GM21390 (cell line): Measurements from ENCODE around the gene CRLF1.
"Not testable (repeated sequence)": the region's sequence is repeated elsewhere in the genome, so short reads cannot be mapped to it uniquely, and the experiment has no call there.

Experiments
- ATAC-seq: cut with Tn5 transposase; IDR thresholded peaks from one replicate; pipeline ENCODE4 v1.9.1; 2021; ENCODE audit not compliant: unreplicated experiment

The CRLF1 gene

DNA sequence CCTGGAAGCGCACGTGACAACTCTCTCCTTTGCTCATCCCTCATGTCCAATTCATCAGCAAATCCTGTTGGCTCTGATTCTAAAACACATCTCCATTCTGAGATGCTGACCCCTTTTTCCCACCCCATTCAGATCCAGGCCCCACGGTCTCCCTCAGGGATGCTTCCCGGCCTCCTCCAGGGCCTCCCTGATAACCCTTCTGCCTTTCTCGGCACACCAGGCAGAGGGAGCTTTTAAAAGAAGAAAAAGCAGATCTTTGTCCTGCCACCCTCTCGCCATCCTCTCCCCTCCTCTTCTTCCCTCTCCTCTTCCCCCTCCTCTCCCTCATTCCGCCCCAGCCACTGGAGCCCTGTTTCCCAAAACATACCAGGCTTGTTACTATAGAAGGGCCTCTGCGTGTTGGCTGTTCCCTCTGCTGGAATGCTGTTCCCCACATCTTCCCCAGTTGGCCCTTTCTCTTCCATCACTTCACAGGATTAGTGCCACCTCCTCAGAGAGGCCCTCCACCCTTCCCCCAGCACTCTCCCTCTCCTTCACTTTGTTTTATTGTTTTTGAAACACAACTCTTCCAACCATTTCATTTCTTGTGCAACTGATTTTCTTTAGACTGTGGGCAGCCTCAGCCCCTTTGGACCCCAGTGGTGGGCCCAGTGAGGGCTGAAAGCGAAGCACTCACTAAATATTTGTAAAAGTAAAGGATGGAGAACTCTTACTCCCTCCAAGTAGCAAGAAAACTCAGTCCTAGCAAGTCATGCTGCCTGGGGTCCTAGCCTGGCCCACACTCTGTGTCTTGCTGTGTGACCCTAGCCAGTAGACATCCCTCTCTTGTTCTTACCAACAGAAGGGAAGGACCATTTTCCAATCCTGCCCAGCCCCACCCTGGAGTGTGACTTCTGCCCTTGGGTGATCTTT lies 2.5 kb upstream of the CRLF1 start:
- no peak for ATAC-seq

DNA sequence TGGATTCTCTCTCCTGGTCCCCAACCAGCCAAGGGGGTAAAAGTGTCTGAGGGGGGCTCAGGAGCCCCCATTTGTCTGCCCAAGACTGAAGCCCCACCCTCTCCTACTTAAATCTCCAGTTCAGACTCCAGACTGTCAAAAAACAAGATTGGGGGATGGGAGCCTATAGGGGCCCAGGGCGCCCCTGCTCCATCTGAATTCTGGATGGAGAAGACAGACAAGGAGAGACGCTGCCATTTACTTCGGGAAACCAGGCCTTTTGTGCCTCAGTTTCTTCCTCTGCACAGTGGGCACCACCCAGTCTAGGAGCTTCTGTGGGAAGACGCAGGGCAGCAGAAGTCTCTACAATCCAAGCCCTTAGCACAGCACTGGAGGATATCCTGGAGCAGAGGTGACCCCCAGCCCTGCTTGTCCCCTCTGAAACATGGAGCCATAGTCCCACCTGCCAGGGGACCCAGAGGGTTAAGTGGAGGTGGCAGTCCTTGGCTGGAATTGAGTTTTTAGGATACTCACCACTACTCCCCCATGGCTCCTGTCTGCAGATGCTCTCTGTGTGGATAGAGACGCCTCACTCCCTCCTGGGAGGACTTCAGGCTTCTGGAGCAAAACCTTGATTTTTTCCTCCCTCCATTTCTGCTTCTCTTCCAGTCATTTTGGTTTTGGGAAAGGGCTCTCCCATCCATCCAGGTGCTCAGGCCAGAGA lies 1.7 kb upstream of the CRLF1 start:
- no peak for ATAC-seq

DNA sequence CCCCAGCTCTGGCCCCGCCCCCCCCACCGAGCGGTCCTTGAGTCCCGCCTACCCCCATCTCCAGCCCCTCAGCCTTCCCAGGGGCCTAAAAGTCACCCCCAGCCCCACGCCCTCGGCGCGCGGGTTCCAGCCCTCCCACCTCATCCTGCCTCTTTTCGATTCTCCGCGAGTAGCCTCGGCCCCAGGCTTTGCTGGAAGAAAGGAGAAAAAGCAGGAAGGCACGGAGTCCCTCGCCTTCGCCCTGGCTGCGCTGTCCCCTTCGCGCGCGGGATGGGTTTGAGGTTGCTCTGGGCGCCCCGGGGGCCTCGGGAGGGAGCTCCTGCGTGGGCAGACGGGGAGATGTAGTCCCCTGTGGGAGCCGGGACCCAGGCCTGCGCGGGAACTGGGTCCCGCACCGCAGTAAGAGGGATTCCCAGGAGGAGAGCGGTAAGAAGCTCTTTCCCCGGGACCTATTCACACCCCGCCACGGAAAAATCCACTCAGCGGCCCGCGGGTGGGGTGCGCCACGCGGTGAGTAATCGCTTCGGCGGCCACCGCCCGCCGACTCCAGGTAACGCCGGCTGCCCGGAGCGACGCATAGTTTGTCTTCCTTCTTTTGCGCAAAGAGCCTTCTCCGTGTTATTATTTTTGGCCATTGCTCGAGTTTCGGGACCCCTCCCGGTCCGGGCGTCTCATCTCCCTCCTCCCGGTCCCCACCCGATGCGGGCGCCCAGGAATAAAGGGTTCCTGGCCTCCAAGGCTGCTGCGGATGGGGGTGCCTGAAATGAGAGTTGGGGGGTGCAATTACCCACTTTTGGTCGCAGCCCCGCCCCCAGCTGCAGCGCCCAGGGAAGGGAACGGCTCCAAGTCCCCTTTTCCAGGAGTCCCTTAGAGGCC lies 865 bp upstream of the CRLF1 start:
- no peak for ATAC-seq

DNA sequence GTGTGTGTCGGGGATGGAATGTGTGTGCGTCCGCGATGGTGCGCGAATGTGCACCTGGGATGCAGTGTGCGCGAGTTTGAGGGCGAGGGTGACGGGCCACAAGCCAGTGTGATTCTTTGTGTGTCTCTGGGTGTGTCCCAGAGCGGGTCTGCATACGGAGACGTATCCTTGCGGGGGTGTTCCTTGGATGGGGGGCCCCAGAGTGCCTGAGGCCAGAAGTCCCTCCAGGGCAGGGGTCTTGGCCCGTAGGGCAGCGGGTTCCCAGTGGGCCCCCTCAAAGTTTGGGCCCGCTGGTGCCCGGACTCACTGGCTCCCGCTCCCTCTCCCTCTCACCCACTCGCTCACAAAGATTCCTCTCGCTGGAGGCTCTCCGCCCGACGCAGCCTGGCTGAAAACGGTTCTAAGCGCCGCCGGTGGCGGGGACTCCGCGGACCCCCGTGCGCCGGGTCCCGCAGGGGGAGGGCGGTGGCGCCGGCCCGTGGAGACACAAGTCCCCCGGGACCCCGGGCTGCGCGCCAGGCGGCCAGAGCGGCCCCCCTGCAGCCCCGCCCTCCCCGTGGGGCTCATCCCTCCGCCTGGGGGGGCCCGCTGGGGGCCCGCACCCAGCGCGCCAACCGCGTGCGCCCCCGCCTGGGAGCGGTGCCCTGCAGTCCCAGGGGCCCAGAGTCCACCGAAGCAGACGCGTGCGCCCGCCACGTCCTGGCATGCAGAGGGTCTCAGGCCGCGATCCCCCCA lies 886 bp downstream of the CRLF1 start:
- ATAC-seq = no peak

DNA sequence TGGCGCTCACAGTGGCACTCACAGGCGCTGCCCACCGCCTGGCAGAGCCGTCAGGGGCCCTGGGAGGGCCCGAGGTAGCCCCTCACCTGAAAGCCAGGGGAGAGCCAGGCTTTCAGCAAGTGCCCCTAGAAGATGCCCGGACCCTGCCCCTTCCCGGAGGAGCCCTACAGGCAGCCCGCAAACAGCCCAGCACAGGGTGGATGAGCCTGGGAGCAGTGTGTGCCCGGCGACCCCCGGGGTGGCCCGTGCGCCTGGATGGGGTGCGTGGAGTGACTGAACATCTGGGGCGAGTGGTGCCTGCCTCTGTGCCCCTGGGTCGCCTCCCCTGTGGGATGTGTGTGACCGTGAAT lies 1.4 kb downstream of the CRLF1 start:
- ATAC-seq = no peak

DNA sequence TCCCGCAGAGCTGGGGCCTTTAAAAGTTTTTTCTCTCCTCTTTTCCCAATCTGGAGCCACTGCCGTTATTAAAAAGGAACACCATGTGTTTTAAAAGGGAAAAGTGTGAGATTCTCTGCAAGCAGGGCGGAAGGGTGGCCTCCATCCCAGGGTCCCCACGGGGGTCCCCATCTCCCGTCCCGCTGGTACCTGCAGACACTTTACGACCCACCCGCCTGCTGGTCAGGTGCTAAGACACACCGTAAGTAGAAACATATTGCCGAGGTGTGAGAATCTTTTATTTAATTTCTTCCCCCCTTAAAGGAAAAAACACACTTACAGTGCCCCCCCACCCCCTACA lies 1.8 kb downstream of the CRLF1 start:
- no peak for ATAC-seq

DNA sequence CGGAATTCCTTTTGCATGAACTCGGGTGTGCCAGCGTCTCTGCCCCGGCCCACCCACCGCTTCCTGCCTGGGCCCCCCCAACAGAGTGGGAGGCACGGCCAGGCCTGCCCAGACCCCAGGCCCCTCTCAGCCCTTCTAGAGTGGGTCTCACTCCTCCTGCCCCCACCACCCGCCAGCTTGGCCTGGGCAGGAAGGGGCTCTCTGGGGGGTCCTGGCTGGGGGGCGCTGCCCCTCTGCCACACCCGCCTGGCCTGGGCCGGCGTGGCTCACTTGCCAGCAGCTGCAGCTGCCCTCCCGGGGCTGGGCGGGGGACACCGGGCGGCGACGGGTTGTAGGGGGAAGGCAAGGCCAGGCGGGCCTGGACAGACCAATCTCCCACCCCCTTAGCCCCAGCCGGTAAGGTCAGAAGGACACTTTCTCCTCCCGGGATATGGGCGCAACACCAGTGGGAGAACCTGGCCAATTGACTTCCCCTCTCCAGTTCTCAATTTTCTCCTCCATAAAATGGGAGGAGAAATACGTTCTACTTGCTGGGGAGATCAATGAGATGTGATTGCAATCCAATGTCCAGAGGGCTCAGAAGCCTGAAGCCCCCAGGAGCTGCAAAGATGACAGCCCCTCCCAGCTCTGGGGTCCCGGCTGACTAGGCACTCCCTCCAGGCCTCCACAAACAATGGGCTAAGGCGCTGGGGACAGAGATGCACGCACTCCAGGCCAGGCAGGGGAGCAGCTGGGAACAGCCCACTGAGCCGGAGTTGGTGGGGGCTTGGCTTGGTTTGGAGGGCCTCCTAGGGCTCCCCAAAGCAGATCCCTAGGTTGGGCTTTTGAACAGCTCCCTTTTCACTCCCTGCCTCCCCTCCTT lies 2.4 kb downstream of the CRLF1 start:
- ATAC-seq = no peak

DNA sequence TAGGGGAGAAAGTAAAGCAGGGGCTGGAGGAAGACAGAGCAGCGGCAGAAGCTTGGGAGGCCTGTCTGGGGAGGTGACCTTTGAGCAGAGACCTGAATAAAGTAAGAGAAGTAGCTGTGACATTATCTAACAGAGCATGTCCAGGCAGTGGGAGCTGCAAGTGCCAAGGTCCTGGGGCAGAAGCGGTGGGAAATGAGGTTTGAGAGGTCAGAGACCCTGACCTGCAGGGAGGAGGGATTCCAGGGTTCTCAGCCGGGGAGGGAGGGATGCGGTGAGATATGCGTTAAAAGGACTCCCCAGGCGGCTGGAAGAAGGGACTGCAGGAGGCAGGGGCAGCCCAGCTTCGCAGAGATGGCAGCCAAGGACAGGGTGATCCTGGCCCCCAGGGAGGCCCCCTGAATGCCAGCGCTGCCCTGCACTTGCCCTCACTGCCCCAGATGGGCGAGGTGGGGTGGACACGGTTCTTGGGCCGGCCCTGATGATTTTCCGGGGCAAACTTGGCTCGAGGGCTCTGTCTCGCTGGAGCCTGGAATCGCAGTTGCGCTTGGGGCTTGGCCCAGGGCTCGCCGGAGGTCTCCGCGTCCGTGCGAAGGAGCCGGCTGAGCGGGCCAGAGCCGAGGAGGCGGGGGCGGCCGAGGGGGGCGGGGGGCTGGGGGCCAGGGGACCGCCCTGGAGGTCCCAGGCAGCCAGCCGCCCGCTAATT lies 3.2 kb downstream of the CRLF1 start:
- no peak for ATAC-seq

DNA sequence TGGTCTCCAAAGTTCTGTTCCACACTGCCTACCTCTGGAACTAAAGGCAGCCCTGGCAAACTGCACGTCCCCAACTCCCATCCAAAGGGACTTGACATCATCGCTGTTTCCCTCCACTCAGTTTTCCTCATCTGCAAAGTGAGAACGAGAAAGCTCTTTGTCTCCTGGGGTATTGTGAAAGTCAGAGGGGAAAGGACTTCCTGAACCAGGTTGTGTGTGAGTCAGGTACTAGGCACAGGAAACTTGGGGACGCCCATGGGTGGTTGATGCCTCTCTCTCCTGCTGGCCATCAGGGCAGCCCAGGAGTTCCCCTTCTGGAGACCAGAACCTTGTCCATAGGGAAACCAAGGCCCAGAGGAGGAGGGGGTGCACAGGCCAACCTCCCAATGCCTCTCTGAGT lies 4.7 kb downstream of the CRLF1 start:
- ATAC-seq = no peak

DNA sequence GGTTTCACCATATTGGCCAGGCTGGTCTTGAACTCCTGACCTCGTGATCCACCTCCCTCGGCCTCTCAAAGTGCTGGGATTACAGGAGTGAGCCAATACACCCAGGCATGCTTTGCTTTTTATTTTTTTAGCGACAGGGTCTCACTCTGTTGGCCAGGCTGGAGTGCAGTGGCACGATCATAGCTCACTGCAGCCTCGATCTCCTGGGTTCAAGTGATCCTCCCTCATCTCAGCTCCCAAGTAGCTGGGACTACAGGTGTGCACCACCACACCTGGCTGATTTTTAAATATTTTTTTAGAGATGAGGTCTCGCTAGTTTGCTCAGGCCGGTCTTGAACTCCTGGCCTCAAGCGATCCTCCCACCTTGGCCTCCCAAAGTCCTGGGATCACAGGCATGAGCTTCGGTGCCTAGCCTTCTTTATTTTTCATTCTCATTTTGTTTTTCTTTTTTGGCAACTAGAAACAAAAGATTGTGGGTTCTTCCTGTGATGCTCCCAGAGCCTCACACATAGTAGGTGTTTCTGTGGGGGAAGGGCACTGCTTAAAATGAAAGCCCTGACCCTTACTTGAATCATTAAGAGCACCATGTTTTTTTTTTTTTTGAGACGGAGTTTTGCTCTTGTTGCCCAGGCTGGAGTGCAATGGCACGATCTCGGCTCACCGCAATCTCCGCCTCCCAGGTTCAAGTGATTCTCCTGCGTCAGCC lies 5.8 kb downstream of the CRLF1 start:
- not testable (repeated sequence) for ATAC-seq

DNA sequence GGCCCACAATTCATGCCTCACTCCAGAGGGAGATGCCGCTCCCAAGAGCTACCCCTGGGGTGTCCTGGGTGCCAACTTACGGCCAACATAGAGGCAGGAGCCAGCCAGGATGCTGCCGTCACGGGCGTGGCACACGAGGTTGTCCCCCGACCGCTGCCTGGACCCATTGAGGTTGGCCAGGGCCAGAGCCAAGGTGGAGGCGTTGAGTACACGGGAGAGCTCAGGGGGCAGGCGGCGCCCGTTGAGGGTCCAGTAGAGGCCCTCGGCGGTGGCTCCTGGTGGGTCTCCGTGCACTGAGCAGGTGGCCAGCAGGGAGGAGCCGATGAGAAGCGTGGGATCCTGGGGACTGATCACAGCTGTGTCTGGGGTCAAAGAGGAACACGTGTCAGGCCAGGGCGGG lies 7.1 kb downstream of the CRLF1 start:
- no peak for ATAC-seq

DNA sequence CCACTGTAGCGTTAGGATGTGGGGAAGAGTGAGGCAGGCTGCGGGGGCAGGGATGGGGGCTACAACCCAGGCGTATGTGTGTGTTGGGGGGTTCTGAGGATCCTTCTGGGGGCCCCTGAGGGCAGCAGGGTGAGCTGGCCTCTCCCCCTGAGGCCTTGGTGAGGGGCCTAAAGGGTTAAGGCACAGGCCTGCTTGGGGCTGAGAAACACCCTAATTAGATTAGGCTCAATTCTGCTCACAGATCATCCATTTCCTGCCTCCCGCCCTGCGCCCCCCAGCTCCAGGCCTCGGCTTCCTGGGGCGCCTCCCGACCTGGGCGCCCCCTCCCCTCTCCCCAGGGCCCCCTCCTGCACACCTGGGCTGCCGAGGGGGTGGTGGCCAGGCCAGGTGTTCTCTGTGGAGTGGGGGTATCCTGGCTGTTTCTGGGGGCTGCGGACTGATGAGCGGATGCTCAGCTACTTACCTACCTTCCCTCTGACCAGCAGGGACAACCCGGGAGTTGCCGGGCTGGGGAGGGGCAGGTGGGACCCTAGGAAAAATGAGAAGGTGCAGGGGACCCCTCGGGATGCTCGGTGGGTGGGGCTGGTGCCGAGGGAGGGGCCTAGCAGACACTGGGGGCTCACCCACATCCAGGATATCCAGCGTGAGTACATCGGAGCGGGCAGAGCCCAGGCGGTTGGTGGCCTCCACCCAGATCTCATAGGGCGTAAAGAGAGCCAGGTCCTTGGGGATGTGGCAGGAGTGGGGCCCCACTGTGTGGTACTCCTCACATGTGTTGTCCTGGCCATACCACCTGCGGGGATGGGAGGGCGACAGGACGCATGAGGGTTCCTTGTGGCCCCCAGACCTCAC lies 8.6 kb downstream of the CRLF1 start:
- no peak for ATAC-seq

DNA sequence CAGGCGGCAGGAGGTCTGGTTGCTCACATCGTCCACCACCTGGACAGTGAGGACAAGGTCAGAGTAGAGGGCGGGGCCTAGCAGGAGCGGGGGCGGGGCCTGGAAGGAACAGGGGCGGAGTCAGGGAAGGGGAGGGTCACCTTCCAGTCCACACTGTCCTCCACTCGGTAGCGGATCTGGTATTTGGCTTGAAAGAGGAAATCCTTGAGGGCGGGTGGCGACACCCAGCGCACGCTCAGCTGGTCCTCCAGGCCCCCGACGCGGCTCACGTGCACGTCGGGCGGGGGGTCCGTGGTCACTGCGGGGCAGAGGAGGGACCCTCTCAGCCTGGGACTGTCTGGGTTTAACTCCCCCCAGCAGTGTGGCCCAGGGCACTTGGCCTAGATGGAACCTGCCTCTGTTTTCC lies 9.8 kb downstream of the CRLF1 start:
- ATAC-seq = no peak

DNA sequence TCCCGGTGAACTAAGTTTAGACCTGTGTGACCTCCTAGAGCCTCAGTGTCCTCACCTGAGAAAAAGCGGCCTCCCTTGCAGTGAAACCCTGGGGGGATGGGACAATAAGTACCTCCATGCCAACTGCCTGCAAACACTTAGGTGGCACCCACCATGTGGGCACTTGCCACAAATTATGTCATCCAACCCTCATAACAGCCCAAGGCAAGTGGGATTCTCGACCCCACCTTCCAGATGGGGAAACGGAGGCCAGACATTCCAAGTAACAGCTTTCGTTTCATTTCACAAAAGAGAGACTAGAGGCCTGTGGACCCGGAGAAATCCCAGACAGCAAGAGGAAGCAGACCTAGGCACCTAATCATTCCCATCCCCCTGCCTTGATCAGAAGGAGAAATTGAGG lies 11.1 kb downstream of the CRLF1 start:
- ATAC-seq = no peak

DNA sequence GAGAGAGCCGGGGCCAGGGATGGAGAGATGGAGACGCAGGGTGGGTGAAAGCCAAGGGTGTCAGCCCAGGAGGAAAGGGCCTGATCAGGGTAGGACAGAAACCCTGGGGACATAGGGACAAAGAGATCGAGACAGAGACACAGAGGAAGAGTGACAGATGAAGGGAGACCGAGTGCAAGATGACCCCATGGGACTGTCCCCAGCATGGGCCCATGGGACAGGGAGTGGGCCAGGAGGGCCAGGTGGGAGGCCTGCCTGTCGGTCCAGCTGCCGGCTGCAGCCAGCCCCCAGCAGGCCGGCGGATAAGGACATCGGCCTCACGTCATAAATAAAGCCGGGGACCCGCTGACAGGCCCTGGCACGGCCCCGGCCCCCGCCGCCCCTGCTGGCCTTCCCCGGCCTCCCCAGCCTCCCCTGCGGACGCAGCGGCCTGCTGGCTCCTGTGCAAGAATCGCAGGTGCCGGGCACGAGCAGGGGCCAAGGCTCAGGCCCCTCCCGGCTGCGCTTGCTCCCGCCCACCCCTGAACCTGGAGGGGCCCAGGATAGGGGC lies 11.7 kb downstream of the CRLF1 start:
- no peak for ATAC-seq

DNA sequence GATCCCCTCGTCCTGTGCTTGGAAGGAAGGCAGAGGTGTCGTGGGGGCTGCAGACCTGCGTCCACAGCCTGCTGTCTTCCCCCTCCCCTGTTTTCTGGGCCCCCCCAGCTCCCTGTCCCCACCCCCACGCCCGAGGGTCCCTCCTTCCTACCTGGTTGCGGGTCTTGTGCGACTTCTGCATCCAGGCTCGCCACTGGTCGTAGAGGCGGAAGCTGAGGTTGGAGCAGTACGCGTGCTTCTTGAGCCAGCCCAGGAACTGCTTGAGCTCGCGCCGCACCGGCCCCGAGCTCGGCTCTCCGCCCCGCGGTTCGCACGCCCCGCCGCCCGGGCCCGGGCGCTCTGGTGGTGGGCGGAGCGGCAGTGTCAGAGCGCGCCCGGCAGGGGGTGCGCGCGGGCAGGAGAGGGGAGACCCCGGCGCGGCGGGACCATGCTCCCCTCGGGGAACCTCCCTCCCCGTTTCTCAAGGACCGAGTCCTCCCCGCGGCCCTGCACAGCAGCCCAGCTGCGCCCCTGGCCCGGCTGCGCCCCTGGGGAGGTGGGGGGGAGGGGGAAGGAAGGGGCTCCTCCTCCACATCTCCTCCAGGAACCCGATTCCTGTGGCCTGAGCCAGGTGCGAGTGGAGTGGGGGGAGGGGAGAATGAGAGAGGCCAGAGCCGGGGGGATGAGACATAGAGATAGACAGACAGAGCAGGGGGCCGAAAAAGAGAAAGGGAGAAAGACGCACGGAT lies 12.3 kb downstream of the CRLF1 start:
- no peak for ATAC-seq
